Upper lobe of left lung (tissue), 4 donors: ENCODE data around the gene WSCD2.

Experiments
- EP300 ChIP-seq, 4 donors: sonication (generic); formaldehyde crosslinking; IDR thresholded peaks; one replicate each; pipeline ENCODE4 v1.5.1; 2017; ENCODE audit warnings: antibody characterized with exemption in 4 of 4, control low read depth in 2 of 4
- POLR2A ChIP-seq, 4 donors: fragments of 450-650 bp; IDR thresholded peaks; one replicate each; pipeline ENCODE4 v1.5.1; 2016 to 2017; ENCODE audit warnings: antibody characterized with exemption in 4 of 4, mild to moderate bottlenecking in 2 of 4
- TF ChIP-seq, protein P1 (sequence below), 6 experiments: fragments of 450-650 bp in 4 of 6; fragments of 200-600 bp in 2 of 6; sonication (generic) in 2 of 6; IDR thresholded peaks; one replicate each; pipeline ENCODE4 v1.5.1; 2016 to 2019; ENCODE audit warnings: antibody characterized with exemption in 6 of 6

DNA sequence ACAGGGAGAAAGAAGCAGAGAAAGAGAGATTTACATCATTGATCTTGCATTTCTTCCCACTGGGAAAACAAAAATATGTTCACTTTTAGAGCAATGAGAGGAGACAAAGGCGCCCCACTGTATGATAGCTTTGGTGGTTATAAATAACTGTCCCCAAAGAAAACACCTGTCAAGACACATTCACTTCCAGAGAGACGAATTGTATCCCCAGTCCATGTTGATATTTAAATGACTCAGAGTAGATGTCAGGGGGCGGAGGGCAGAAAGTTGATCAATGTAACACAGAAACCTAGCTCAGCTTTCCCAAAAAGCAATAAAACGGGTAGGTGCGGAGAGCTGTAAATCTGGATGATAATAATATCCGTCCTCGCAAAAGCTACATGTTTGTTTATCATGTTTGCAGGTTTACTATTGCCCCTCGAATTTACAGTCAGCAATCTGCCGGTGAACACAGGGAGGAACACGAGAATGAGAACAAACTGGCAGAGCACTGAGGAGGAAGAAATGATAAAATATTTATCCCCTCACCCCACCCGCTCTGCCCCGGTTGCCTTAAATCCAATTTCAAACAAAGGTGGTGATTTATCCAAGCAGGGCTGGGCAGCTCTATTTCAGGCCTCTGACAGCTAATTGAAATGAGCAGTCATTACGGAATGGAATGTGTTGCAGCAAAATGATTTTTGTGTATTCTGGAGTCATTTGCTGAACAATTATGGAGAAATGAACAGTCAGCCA lies 125.6 kb downstream of the WSCD2 start:
- TF ChIP-seq, protein P1, sequence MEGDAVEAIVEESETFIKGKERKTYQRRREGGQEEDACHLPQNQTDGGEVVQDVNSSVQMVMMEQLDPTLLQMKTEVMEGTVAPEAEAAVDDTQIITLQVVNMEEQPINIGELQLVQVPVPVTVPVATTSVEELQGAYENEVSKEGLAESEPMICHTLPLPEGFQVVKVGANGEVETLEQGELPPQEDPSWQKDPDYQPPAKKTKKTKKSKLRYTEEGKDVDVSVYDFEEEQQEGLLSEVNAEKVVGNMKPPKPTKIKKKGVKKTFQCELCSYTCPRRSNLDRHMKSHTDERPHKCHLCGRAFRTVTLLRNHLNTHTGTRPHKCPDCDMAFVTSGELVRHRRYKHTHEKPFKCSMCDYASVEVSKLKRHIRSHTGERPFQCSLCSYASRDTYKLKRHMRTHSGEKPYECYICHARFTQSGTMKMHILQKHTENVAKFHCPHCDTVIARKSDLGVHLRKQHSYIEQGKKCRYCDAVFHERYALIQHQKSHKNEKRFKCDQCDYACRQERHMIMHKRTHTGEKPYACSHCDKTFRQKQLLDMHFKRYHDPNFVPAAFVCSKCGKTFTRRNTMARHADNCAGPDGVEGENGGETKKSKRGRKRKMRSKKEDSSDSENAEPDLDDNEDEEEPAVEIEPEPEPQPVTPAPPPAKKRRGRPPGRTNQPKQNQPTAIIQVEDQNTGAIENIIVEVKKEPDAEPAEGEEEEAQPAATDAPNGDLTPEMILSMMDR (IDR thresholded peaks at IDR 0.05) = no peak
- no peak for TF ChIP-seq POLR2A (IDR thresholded peaks at IDR 0.05)
- TF ChIP-seq EP300 (IDR thresholded peaks at IDR 0.05) = no peak
